Adipocyte (in vitro differentiated cells): ENCODE data around the gene ERBIN.
"Not testable (repeated sequence)": the region's sequence is repeated elsewhere in the genome, so short reads cannot be mapped to it uniquely, and the experiment has no call there.

ENCODE experiments used
- DNase-seq: peaks from one replicate; pipeline ENCODE4 v3.0.0-alpha.2; 2015; ENCODE audit warnings: low read depth
- H3K27me3 ChIP-seq: replicated peaks from 2 replicates; pipeline ENCODE4 v1.7.0; 2013; ENCODE audit warnings: mild to moderate bottlenecking, low read length, moderate library complexity; ENCODE audit not compliant: control insufficient read depth, insufficient read depth
- H3K36me3 ChIP-seq: 2 replicates; pipeline ENCODE4 v1.7.0; 2013; ENCODE audit warnings: low read length, mild to moderate bottlenecking, moderate library complexity; ENCODE audit not compliant: control insufficient read depth, insufficient read depth, severe bottlenecking
- H3K4me1 ChIP-seq: 2 replicates; pipeline ENCODE4 v1.7.0; 2013; ENCODE audit warnings: mild to moderate bottlenecking, low read length, moderate library complexity; ENCODE audit not compliant: control insufficient read depth, insufficient read depth
- H3K4me3 ChIP-seq: 2 replicates; pipeline ENCODE4 v1.7.0; 2013; ENCODE audit warnings: mild to moderate bottlenecking, low read length, moderate library complexity
- H3K9ac ChIP-seq: 2 replicates; pipeline ENCODE4 v1.7.0; 2013; ENCODE audit warnings: mild to moderate bottlenecking, low read length, moderate library complexity
- H3K9me3 ChIP-seq: 2 replicates; pipeline ENCODE4 v1.7.0; 2013; ENCODE audit warnings: mild to moderate bottlenecking, low read length, moderate library complexity; ENCODE audit not compliant: control insufficient read depth

The ERBIN gene

GRCh38 chr5:65969539-65970393 is 43.4 kb downstream of the ERBIN start:
- DNase-seq = no peak
- no peaks in the 10 kb centered on the region for H3K36me3 ChIP-seq
- H3K4me1 ChIP-seq = peaks cover 14% of the 10 kb centered on the region
- H3K9me3 ChIP-seq = no peaks in the 10 kb centered on the region
- H3K9ac ChIP-seq = no peak overlapping the region
- no peak overlapping the region for H3K4me3 ChIP-seq
- H3K27me3 ChIP-seq = no peaks in the 10 kb centered on the region

- DNase-seq = no peak
- H3K9ac ChIP-seq = no peak overlapping the region
- H3K27me3 ChIP-seq = no peaks in the 10 kb centered on the region
- H3K4me3 ChIP-seq = no peak overlapping the region
- H3K36me3 ChIP-seq = no peaks in the 10 kb centered on the region
- no peaks in the 10 kb centered on the region for H3K9me3 ChIP-seq
- peaks cover 13% of the 10 kb centered on the region for H3K4me1 ChIP-seq
These were observed 44.3 kb downstream of the ERBIN start for GRCh38 chr5:65970481-65971367.

GRCh38 chr5:65971643-65972042 is 45.3 kb downstream of the ERBIN start:
- Histone ChIP-seq H3K9me3 (no peaks in the 10 kb centered on the region), H3K4me1 (peaks cover 11% of the 10 kb centered on the region), H3K4me3 (no peak overlapping the region), H3K27me3 (no peaks in the 10 kb centered on the region), H3K36me3 (no peaks in the 10 kb centered on the region), H3K9ac (no peak overlapping the region)
- no peak for DNase-seq

- not testable (repeated sequence) for H3K36me3 ChIP-seq, H3K4me3 ChIP-seq, DNase-seq, H3K27me3 ChIP-seq, H3K9me3 ChIP-seq, H3K9ac ChIP-seq
- H3K4me1 ChIP-seq = peaks cover 11% of the 10 kb centered on the region
These were observed 46.5 kb downstream of the ERBIN start for GRCh38 chr5:65972896-65973295.

- H3K9ac ChIP-seq = no peak overlapping the region
- no peaks in the 10 kb centered on the region for H3K4me1 ChIP-seq
- H3K9me3 ChIP-seq = no peaks in the 10 kb centered on the region
- DNase-seq = peak; percentile 42
- H3K36me3 ChIP-seq = no peaks in the 10 kb centered on the region
- H3K4me3 ChIP-seq = no peak overlapping the region
- no peaks in the 10 kb centered on the region for H3K27me3 ChIP-seq
These were observed 51.9 kb downstream of the ERBIN start for GRCh38 chr5:65978251-65978650.

GRCh38 chr5:65981548-65981947 is 55.2 kb downstream of the ERBIN start:
- no peaks in the 10 kb centered on the region for H3K9me3 ChIP-seq
- H3K9ac ChIP-seq = no peak overlapping the region
- no peak for DNase-seq
- H3K4me3 ChIP-seq = no peak overlapping the region
- no peaks in the 10 kb centered on the region for H3K27me3 ChIP-seq
- no peaks in the 10 kb centered on the region for H3K36me3 ChIP-seq
- peaks cover 14% of the 10 kb centered on the region for H3K4me1 ChIP-seq

- Histone ChIP-seq H3K9ac (no peak overlapping the region), H3K4me1 (peaks cover 18% of the 10 kb centered on the region), H3K9me3 (no peaks in the 10 kb centered on the region), H3K36me3 (no peaks in the 10 kb centered on the region), H3K4me3 (no peak overlapping the region), H3K27me3 (no peaks in the 10 kb centered on the region)
- DNase-seq = no peak
These were observed 55.7 kb downstream of the ERBIN start for GRCh38 chr5:65981969-65982619.

- DNase-seq = no peak
- Histone ChIP-seq H3K27me3 (no peaks in the 10 kb centered on the region), H3K4me3 (no peak overlapping the region), H3K4me1 (peaks cover 18% of the 10 kb centered on the region), H3K36me3 (no peaks in the 10 kb centered on the region), H3K9ac (no peak overlapping the region), H3K9me3 (no peaks in the 10 kb centered on the region)
These were observed 56.3 kb downstream of the ERBIN start for GRCh38 chr5:65982635-65983034.

- Histone ChIP-seq H3K27me3 (no peaks in the 10 kb centered on the region), H3K36me3 (no peaks in the 10 kb centered on the region), H3K4me3 (no peak overlapping the region), H3K9ac (no peak overlapping the region), H3K9me3 (no peaks in the 10 kb centered on the region), H3K4me1 (peaks cover 18% of the 10 kb centered on the region)
- DNase-seq = no peak
These were observed 57.9 kb downstream of the ERBIN start for GRCh38 chr5:65984098-65984885.

- Histone ChIP-seq H3K4me3 (no peak overlapping the region), H3K36me3 (no peaks in the 10 kb centered on the region), H3K9ac (no peak overlapping the region), H3K9me3 (no peaks in the 10 kb centered on the region), H3K4me1 (peaks cover 18% of the 10 kb centered on the region), H3K27me3 (no peaks in the 10 kb centered on the region)
- DNase-seq = peak; percentile 61
These were observed 59.7 kb downstream of the ERBIN start for GRCh38 chr5:65986050-65986451.
